Fibroblast of lung (primary cell): ENCODE data around the gene TM9SF1.

Source experiments
- EZH2 ChIP-seq: IDR thresholded peaks from 2 replicates; pipeline ENCODE4 v1.5.1; 2012; ENCODE audit warnings: low read length, control low read depth, mild to moderate bottlenecking; ENCODE audit errors: missing control alignments
- TF ChIP-seq, protein P1 (sequence below), 2 donors: IDR thresholded peaks in 1 of 2; conservative IDR thresholded peaks in 1 of 2; 1 replicate in 1 of 2; 2 replicates in 1 of 2; pipeline ENCODE4 v1.5.1; 2011 to 2012; ENCODE audit warnings: low read length in 2 of 2, control low read depth in 1 of 2, inconsistent platforms in 1 of 2, low read depth in 1 of 2, mild to moderate bottlenecking in 1 of 2

DNA sequence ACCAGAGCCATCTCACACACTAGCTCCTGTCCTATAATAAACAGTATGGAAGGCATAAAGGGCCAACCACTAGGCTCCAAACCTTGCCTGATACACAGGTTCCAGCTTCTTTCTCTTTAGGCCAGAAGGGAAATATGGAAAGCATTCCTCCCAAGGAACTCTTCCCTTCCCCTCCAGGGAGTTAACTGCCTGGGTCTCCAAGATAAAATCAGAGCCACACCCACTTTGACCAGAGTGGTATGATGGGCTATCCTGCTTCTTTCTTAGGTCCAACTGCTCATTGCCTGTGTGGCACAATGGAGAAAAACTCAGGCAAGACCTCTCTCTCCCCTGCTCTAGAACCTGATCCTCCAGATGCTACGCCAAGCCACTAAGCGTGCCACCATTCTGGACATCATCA is 12.4 kb upstream of the TM9SF1 start:
- TF ChIP-seq, protein P1, sequence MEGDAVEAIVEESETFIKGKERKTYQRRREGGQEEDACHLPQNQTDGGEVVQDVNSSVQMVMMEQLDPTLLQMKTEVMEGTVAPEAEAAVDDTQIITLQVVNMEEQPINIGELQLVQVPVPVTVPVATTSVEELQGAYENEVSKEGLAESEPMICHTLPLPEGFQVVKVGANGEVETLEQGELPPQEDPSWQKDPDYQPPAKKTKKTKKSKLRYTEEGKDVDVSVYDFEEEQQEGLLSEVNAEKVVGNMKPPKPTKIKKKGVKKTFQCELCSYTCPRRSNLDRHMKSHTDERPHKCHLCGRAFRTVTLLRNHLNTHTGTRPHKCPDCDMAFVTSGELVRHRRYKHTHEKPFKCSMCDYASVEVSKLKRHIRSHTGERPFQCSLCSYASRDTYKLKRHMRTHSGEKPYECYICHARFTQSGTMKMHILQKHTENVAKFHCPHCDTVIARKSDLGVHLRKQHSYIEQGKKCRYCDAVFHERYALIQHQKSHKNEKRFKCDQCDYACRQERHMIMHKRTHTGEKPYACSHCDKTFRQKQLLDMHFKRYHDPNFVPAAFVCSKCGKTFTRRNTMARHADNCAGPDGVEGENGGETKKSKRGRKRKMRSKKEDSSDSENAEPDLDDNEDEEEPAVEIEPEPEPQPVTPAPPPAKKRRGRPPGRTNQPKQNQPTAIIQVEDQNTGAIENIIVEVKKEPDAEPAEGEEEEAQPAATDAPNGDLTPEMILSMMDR (conservative IDR thresholded peaks at IDR 0.05 in 1 of 2, IDR thresholded peaks at IDR 0.05 in 1 of 2; ENCODE audit: low read depth in 1 of 2, low read length in 2 of 2): no peak
- TF ChIP-seq EZH2: no peak
